Measurements from ENCODE around the gene PAFAH1B2.

The PAFAH1B2 gene

GRCh38 chr11:117223741-117224689, 79.9 kb downstream of the PAFAH1B2 start:
- no peak for ATAC-seq

GRCh38 chr11:117225553-117226170, 81.6 kb downstream of the PAFAH1B2 start:
- ATAC-seq: no peak
